Peyer's patch (tissue), 4 donors: ENCODE data around the gene KRT24.

Experiments
- CTCF ChIP-seq, 6 experiments: fragments of 450-650 bp in 4 of 6; fragments of 200-600 bp in 2 of 6; sonication (generic) in 1 of 6; IDR thresholded peaks; one replicate each; pipeline ENCODE4 v1.5.1; 2017 to 2019; ENCODE audit warnings: antibody characterized with exemption in 6 of 6, mild to moderate bottlenecking in 3 of 6, moderate library complexity in 1 of 6
- POLR2A ChIP-seq, 2 donors: fragments of 450-650 bp; IDR thresholded peaks; one replicate each; pipeline ENCODE4 v1.5.1; 2017; ENCODE audit warnings: antibody characterized with exemption in 2 of 2, mild to moderate bottlenecking in 2 of 2, moderate library complexity in 2 of 2

DNA sequence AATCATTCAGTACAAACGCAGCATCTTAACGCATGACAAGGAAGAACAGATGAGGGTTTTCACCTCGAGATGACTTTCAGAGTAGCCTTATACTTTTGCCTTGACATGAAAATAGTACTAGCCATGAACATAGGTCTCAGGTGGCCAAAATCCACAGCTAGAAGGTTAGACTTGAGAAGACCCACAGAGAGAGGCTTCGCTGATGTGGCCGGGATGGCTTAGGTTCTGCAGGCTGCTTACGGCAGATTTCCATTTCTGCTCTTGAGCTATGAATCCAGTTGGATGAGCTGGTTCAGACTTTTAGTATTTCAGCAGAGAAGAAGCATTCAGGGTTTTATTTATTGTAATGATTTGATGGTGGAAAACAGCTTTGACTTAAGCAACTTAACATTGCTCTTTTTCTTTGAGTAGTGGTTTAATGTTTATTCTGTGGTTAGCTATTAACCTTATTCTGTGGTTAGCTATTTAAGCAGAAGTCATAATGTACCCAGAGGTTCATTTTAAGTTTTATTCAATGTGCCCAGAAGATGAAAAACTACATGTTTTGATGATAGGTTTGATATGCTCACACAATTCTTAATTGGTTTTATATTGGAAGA, 7.6 kb downstream of the KRT24 start:
- TF ChIP-seq CTCF (IDR thresholded peaks at IDR 0.05), result no peak
- no peak for TF ChIP-seq POLR2A (IDR thresholded peaks at IDR 0.05)
